ENCODE measurements around the gene USP5. TPM values are rescaled to one million over a fixed set of nuclear protein-coding genes. Genes with fewer than 3 reads are reported as not detected.

USP5 gene
- total and polyA plus RNA-seq, 5 experiments from 2014 or later: 55.3 to 78.9 (median 69.2) TPM

GRCh38 chr12:6821591-6822425 lies 30.1 kb upstream of the USP5 start, which contains the start of gene GPR162:
Gene GPR162 (plus strand): TSS chr12:6821821. CDS start chr12:6823899, 2,078 bp downstream.
- Mint-ChIP-seq H3K9me3 (no peaks in the 10 kb centered on the region), H3K36me3 (no peaks in the 10 kb centered on the region), H3K4me1 (peaks cover 15 to 30% (median 17%) of the 10 kb centered on the region in 4 donors), H3K27ac (peak within 1 kb of the TSS in 4 of 10 donors; percentile 28 to 80 (median 57)), H3K4me3 (peak within 1 kb of the TSS; percentile 54 to 79 (median 66)), H3K27me3 (peaks cover 11 to 62% (median 41%) of the 10 kb centered on the region in 5 donors)
- POLR2A ChIA-PET: interaction anchor here (0.8 to 1.3 kb wide), 3 partner anchors 15 to 69 kb away, joined by 3 to 5 read pairs (median 5); partner anchors contain the start of genes MLF2 and PTMS
- ATAC-seq: peak; percentile 27 to 33
- DNase-seq: peak in 1 of 10 donors; percentile 58

GRCh38 chr12:6822426-6823135 lies 29.4 kb upstream of the USP5 start:
- peaks cover 18 to 37% (median 22%) of the 10 kb centered on the region in 4 donors for H3K4me1 Mint-ChIP-seq
- H3K36me3 Mint-ChIP-seq: no peaks in the 10 kb centered on the region
- POLR2A ChIA-PET: interaction anchor here (1.1 kb wide), 1 partner anchor 14 kb away, joined by 3 read pairs; no protein-coding TSS in a partner anchor
- H3K4me3 Mint-ChIP-seq: peak overlapping the region in 7 of 10 donors; percentile 16 to 79 (median 41)
- no peaks in the 10 kb centered on the region for H3K9me3 Mint-ChIP-seq
- no peak for ATAC-seq
- H3K27ac Mint-ChIP-seq: no peak overlapping the region
- H3K27me3 Mint-ChIP-seq: peaks cover 14 to 70% (median 48%) of the 10 kb centered on the region in 5 donors
- DNase-seq: peak in 1 of 10 donors; percentile 43

DNA sequence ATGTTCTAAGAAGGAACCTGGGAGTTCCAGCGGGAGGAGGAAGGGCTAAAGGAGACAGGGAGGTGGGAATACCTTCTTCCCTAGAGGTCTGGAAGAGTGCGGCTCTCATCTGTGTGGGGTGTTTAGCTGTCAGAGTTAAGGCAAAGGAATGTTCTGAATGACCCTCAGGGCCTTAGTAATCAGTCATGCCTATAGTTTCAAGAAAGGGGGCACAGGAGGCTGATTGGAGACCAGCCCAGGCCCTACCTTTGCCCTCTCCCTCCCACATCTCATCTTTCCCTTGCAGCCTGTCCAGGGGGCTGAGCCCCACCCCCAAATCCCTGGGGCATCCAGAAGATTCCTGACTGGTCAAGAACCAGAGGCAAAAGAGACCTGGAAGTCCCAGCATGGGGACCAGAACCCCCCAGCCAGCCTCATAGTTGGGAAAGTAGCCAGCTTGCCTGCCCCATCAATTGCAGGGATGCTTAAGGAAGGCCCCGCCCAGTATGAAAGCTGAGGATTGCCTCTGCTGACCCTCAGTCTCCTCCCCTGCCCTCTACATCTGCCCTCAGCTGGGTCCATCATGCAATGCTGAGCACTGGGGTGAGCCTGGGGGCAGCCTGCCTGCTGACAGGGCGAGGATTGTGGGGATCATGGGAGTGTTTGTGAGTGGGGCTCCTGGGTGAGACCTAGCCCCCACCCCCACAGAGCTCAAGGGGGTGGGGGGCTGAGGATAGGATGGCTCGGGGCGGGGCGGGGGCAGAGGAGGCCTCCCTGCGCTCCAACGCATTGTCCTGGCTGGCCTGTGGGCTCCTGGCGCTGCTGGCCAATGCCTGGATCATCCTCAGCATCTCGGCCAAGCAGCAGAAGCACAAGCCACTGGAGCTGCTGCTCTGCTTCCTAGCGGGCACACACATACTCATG lies 28.5 kb upstream of the USP5 start:
- Mint-ChIP-seq H3K4me1 (peaks cover 17 to 45% (median 25%) of the 10 kb centered on the region in 4 donors), H3K36me3 (no peaks in the 10 kb centered on the region), H3K27me3 (peaks cover 15 to 79% (median 48%) of the 10 kb centered on the region in 5 donors), H3K9me3 (no peaks in the 10 kb centered on the region), H3K4me3 (no peak overlapping the region), H3K27ac (no peak overlapping the region)
- ATAC-seq: no peak
- POLR2A ChIA-PET: no interaction called here
- peak in 1 of 10 donors; percentile 32 for DNase-seq

- no peaks in the 10 kb centered on the region for H3K9me3 Mint-ChIP-seq
- peak overlapping the region in 2 of 10 donors; percentile 37 to 65 for H3K27ac Mint-ChIP-seq
- H3K4me3 Mint-ChIP-seq: peak overlapping the region in 2 of 10 donors; percentile 12 to 34
- no peak for ATAC-seq
- peaks cover 19 to 51% (median 29%) of the 10 kb centered on the region in 4 donors for H3K4me1 Mint-ChIP-seq
- POLR2A ChIA-PET: no interaction called here
- peak in 1 of 10 donors; percentile 60 for DNase-seq
- no peaks in the 10 kb centered on the region for H3K36me3 Mint-ChIP-seq
- peaks cover 15 to 80% (median 52%) of the 10 kb centered on the region in 5 donors for H3K27me3 Mint-ChIP-seq
Observed at GRCh38 chr12:6824085-6824775, 27.7 kb upstream of the USP5 start.

DNA sequence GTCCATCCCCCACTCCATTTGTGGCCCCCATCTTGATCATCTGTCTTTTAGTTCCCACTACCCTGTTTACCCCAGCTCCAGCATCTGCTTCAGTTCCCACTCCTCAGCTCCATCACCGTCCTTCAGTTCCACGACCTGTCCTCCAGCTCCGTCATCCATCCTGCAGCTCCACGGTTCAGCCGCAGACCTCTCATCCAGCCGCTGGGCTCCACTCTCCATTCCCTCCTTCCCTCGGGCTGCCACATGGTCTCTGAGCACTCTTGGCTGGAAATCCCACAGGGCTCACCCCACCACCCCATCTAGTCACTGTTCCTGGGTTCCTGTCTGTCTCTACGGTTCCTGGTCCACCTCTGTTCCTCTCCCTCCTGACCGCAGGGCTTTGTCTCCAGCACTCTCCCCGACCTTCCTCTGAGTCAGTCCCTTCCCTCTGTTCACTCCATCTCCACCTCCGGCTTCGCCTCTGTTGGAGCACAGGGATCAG lies 27.0 kb upstream of the USP5 start:
- POLR2A ChIA-PET: interaction anchor here (1.3 kb wide), 1 partner anchor 71 kb away, joined by 3 read pairs; no protein-coding TSS in a partner anchor
- no peaks in the 10 kb centered on the region for H3K36me3 Mint-ChIP-seq
- no peak overlapping the region for H3K4me3 Mint-ChIP-seq
- H3K27me3 Mint-ChIP-seq: peaks cover 15 to 80% (median 53%) of the 10 kb centered on the region in 5 donors
- peak in 1 of 10 donors; percentile 49 for DNase-seq
- H3K27ac Mint-ChIP-seq: peak overlapping the region in 2 of 10 donors; percentile 14 to 74
- H3K4me1 Mint-ChIP-seq: peaks cover 19 to 55% (median 31%) of the 10 kb centered on the region in 4 donors
- no peak for ATAC-seq
- H3K9me3 Mint-ChIP-seq: no peaks in the 10 kb centered on the region

GRCh38 chr12:6825398-6826124 lies 26.4 kb upstream of the USP5 start:
- POLR2A ChIA-PET: interaction anchor here (0.6 to 1.3 kb wide), 2 partner anchors 17 to 71 kb away, joined by 3 to 6 read pairs; no protein-coding TSS in a partner anchor
- H3K4me1 Mint-ChIP-seq: peaks cover 19 to 54% (median 30%) of the 10 kb centered on the region in 4 donors
- H3K36me3 Mint-ChIP-seq: no peaks in the 10 kb centered on the region
- peaks cover 15 to 78% (median 53%) of the 10 kb centered on the region in 5 donors for H3K27me3 Mint-ChIP-seq
- H3K4me3 Mint-ChIP-seq: peak overlapping the region in 2 of 10 donors; percentile 10 to 17
- peak overlapping the region in 1 of 10 donors; percentile 74 for H3K27ac Mint-ChIP-seq
- no peaks in the 10 kb centered on the region for H3K9me3 Mint-ChIP-seq
- ATAC-seq (peak; percentile 45 to 50), DNase-seq (peak; percentile 59 to 85 (median 76))

- POLR2A ChIA-PET: interaction anchor here (0.5 to 1.3 kb wide), 4 partner anchors 18 to 108 kb away, joined by 3 to 6 read pairs (median 4); partner anchors contain the start of gene MLF2
- ATAC-seq: no peak
- no peaks in the 10 kb centered on the region for H3K9me3 Mint-ChIP-seq
- peak overlapping the region in 3 of 10 donors; percentile 0 to 31 (median 19) for H3K4me3 Mint-ChIP-seq
- peak overlapping the region in 1 of 10 donors; percentile 6 for H3K27ac Mint-ChIP-seq
- H3K27me3 Mint-ChIP-seq: peaks cover 15 to 72% (median 53%) of the 10 kb centered on the region in 5 donors
- H3K4me1 Mint-ChIP-seq: peaks cover 19 to 47% (median 24%) of the 10 kb centered on the region in 4 donors
- DNase-seq: peak in 1 of 10 donors; percentile 59
- H3K36me3 Mint-ChIP-seq: peaks cover 0 to 4% (median 0%) of the 10 kb centered on the region in 3 donors
Observed at GRCh38 chr12:6826125-6826733, 25.7 kb upstream of the USP5 start.

- ATAC-seq (no peak), DNase-seq (peak in 1 of 10 donors; percentile 64)
- Mint-ChIP-seq H3K9me3 (no peaks in the 10 kb centered on the region), H3K27me3 (peaks cover 15 to 66% (median 52%) of the 10 kb centered on the region in 5 donors), H3K36me3 (peaks cover 0 to 4% (median 0%) of the 10 kb centered on the region in 3 donors), H3K4me1 (peaks cover 17 to 42% (median 22%) of the 10 kb centered on the region in 4 donors), H3K27ac (peak overlapping the region in 6 of 10 donors; percentile 6 to 89 (median 46)), H3K4me3 (peak overlapping the region; percentile 25 to 92 (median 68))
- POLR2A ChIA-PET: interaction anchor here (0.5 to 4.1 kb wide), 4 partner anchors 18 to 109 kb away, joined by 4 to 21 read pairs (median 5); partner anchors contain the start of genes CDCA3, MLF2 and USP5
Observed at GRCh38 chr12:6826734-6827436, 25.1 kb upstream of the USP5 start.

- POLR2A ChIA-PET: interaction anchor here (1.0 to 4.1 kb wide), 4 partner anchors 19 to 103 kb away, joined by 4 to 21 read pairs (median 6); partner anchors contain the start of genes CDCA3, COPS7A, MLF2 and USP5
- peaks cover 0 to 4% (median 0%) of the 10 kb centered on the region in 3 donors for H3K36me3 Mint-ChIP-seq
- peak overlapping the region; percentile 25 to 92 (median 68) for H3K4me3 Mint-ChIP-seq
- H3K27ac Mint-ChIP-seq: peak overlapping the region in 6 of 10 donors; percentile 6 to 89 (median 46)
- H3K9me3 Mint-ChIP-seq: no peaks in the 10 kb centered on the region
- H3K4me1 Mint-ChIP-seq: peaks cover 15 to 36% (median 19%) of the 10 kb centered on the region in 4 donors
- peak in 3 of 10 donors; percentile 24 to 67 (median 34) for DNase-seq
- peaks cover 15 to 60% (median 46%) of the 10 kb centered on the region in 5 donors for H3K27me3 Mint-ChIP-seq
- no peak for ATAC-seq
Observed at GRCh38 chr12:6827437-6827911, 24.5 kb upstream of the USP5 start.
